Muscle of arm (tissue), 12 donors: ENCODE data around the gene PWP2. TPM values are rescaled to one million over a fixed set of nuclear protein-coding genes. Genes with fewer than 3 reads are reported as not detected.
"Not testable (repeated sequence)": the region's sequence is repeated elsewhere in the genome, so short reads cannot be mapped to it uniquely, and the experiment has no call there.

Experiments
- DNase-seq: peaks from one replicate; pipeline ENCODE4 v3.0.0-alpha.2; 2013
- polyA plus RNA-seq, 12 donors: library from polyadenylated mRNA; unstranded; fragments of 120-200 nt; gene quantifications; one replicate each; pipeline ENCODE4 v1.2.1, GENCODE V29; 2013; ENCODE audit not compliant: insufficient read length in 12 of 12

The PWP2 gene
- polyA plus RNA-seq, 12 donors, result 1.6 to 10.3 (median 7.1) TPM; not detected in 2

DNA sequence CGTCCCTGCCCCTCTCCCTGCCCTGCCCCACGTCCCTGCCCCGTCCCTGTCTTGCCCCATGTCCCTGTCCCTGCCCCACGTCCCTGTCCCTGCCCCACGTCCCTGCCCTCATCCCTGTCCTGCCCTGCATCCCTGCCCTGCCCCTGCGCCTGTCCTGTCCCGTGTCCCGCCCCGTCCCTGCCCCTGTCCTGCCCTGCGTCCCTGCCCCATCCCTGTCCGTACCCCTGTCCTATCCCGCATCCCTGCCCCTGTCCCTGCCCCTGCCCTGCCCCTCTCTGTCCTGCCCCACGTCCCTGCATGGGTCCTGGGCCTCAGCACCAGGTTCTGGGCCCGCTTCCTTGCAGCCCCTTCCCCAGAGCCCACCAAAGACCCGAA is 53.1 kb downstream of the PWP2 start:
- not testable (repeated sequence) for DNase-seq

GRCh38 chr21:44160821-44161220 is 53.6 kb downstream of the PWP2 start:
- DNase-seq, result not testable (repeated sequence)

DNA sequence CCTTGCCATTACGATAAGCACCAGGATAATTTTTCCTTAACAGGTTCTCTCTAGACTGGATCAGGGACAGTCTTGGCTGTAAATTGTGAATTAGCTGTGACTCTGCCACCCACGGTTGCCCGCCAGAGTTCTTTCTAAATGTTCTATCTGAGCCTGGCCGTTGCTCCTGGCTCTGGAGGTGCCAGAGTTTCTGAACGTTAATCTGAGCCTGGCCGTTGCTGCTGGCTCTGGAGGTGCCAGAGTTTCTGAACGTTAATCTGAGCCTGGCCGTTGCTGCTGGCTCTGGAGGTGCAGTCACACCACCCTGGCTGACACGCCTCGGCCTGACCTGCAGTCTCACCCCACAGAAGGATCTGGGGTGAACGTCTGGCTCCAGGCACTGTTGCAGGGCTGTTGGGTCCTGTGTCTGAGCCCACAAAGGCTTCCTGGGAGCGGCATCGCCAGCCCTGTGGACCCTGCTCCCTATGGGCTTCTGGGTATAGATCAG is 56.0 kb downstream of the PWP2 start:
- DNase-seq, result not testable (repeated sequence)

- DNase-seq, result not testable (repeated sequence)
Observed at GRCh38 chr21:44165933-44166332, 58.7 kb downstream of the PWP2 start.

DNA sequence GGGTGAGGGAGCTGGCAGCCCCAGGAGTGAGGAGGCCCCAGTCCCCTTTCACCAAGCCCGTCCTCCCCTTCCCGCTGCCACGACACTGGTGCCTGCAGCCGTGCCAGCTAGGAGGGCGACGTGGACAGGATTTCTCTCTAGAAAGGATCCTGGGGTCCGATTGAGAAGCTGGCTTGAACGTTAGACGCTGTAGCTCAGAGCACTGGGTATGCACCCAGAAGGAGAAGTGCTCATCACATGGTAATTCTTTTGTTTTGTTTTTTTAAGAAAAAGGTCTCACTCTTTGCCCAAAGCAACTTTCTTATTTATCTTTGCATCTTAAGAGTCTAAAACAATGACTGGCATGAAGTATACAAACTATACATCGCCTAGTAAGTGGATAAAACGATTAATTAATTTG is 60.3 kb downstream of the PWP2 start:
- DNase-seq, result not testable (repeated sequence)

GRCh38 chr21:44170326-44170725 is 63.1 kb downstream of the PWP2 start:
- not testable (repeated sequence) for DNase-seq

GRCh38 chr21:44170863-44171262 is 63.7 kb downstream of the PWP2 start:
- not testable (repeated sequence) for DNase-seq

DNA sequence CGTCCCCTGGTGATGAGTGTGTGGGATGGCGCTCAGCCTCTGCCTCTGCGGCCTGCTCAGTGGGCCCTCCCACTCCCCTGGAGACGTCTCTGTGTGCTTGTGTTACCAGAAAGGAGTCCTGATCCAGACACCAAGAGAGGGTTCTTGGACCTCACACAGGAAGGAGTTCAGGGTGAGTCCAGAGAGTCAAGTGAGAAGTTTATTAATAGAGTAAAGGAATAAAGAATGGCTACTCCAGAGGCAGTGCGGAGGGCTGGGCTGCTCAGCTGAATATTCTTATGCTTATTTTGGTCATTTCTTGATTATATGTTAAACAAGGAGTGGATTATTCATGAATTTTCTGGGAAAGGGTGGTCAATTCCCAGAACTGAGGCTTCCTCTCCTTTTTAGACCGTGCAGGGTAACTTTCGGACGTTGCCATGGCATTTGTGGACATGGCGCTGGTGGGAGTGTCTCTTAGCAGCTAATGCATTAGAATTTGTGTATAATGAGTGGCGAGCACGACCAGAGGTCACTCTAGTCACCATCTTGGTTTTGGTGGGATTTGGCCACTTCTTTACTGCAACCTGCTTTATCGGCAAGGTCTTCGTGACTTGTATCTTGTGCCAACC is 64.9 kb downstream of the PWP2 start:
- not testable (repeated sequence) for DNase-seq

GRCh38 chr21:44172741-44173140 is 65.5 kb downstream of the PWP2 start:
- DNase-seq, result not testable (repeated sequence)

GRCh38 chr21:44175189-44175588 is 68.0 kb downstream of the PWP2 start:
- DNase-seq, result not testable (repeated sequence)

DNA sequence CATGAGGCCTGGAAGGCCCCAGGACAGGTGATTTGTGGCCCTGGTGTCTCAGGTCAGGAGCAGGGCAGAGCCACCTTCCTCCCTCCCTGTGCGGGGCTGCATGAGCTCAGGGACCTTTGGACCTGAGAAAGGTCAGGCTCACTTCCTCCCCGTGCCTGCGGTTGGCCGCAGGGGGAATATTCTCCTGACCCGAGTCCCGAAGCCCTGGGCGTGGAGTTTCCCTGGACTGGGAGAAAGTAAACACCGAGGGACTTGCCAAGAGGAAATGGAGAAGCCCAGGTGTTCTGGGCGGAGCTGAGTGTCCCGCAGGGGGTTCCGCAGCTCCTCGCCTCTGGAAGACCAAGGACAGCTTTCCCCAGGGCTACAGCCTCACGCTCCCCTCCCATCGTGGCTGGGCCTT is 68.9 kb downstream of the PWP2 start:
- DNase-seq, result not testable (repeated sequence)

Other genes with a start within 250 kb of the PWP2 start
- 10 to 100 TPM in 11 of 12 donors, not detected in 1; 24.1 to 37.3 (median 29.2) TPM for gene AGPAT3, start 242.2 kb upstream of the PWP2 start, polyA plus RNA-seq
- gene TRAPPC10, start 95.1 kb upstream of the PWP2 start, polyA plus RNA-seq, result 10 to 100 TPM in 11 of 12 donors, not detected in 1; 12.0 to 20.9 (median 15.9) TPM
- 10 to 100 TPM in 11 of 12 donors, not detected in 1; 18.8 to 51.7 (median 25.7) TPM for gene GATD3, start 26.3 kb downstream of the PWP2 start, polyA plus RNA-seq
- 10 to 100 TPM in 2 of 12 donors, 1 to 10 TPM in 10; 4.6 to 78.0 (median 7.4) TPM for gene ICOSLG, start 133.5 kb downstream of the PWP2 start, polyA plus RNA-seq
- gene DNMT3L, start 154.5 kb downstream of the PWP2 start, polyA plus RNA-seq, result under 1 TPM in 1 of 12 donors, not detected in 11; 0.26 TPM
- gene AIRE, start 178.5 kb downstream of the PWP2 start, polyA plus RNA-seq, result under 1 TPM in 8 of 12 donors, not detected in 4; 0.05 to 0.84 (median 0.08) TPM
- 10 to 100 TPM in 11 of 12 donors, not detected in 1; 38.5 to 85.1 (median 52.2) TPM for gene PFKL, start 192.7 kb downstream of the PWP2 start, polyA plus RNA-seq
- gene CFAP410, start 232.0 kb downstream of the PWP2 start, polyA plus RNA-seq, result 10 to 100 TPM in 11 of 12 donors, not detected in 1; 10.7 to 21.2 (median 13.6) TPM
- 1 to 10 TPM in 7 of 12 donors, under 1 TPM in 3, not detected in 2; 0.60 to 2.2 (median 1.4) TPM for gene TRPM2, start 246.2 kb downstream of the PWP2 start, polyA plus RNA-seq